Stimulated activated CD4-positive, alpha-beta T cell treated with anti-CD3 and anti-CD28 coated beads, Interleukin-1b, Interleukin-23, amount 100 ng/mL, for 48 hours (primary cell): Measurements from ENCODE around the gene ATP6V1A.

Experiments
- DNase-seq: peaks from one replicate; pipeline ENCODE4 v3.0.0-alpha.2; 2020

Gene ATP6V1A

DNA sequence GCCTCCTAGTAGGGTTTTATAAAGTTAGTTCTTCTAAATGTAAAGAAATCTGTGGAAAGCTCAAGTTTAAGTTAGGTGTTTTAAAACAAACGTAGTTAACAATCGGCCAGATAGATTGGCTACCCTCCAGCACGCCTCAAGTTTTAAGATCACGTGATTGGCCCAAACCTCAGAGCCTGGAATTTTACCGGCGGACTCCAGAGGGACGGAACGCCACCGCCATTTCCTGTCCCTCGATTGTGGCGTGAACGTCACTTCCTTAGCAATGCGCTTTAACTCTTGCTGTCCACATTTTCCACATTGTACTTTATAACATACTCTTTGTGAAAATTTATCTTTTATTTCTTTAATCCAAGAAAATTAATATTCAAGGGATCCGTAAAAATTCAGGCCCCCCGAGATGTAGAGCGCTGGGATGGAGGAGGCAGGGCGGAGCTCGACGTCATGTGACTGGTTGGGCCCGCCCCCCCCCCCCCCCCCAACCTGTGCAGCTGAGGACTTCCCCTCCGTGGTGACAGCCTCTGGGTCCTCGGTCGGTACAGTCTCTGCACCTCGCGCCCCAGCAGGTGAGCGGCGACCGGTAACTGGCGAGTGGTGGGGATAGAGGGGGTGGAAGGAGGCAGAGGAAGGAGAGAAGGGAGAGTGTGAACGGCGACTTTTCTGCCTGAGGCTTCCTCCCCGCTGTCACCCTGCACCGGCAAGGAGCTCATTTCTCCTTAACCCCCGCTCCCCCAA, at the start of gene ATP6V1A:
Gene ATP6V1A (plus strand): TSS at position 488 of the 735 bp plus-strand sequence. CDS start 31,719 bp downstream, outside the sequence.
- peak; percentile 89 for DNase-seq

DNA sequence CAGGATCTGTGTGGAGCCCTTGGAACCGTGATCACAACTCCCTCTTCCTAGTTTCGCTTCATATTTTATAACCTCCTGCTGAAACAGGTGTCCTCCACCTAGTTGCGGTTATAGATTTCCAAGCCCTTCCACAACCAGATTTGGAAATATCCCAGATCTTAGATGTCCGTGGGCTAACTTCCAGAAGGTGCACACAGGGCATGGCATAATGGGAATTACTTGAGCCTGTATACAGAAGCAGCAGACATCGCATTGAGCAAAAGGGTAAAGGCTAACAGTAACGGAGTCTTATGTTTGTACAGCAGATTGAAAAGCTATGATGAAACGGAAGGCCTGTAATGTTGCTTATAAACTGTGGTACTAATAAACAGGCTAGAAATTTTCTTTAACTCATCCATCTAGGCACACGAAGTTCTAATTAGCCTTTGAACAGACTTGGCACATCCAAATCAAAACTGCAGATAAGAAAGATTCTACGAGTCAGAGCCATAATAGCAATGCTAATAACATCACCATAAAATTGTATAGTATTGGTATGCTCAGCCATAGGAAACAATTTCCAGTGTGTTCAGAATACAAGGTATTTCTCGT, 49.2 kb upstream of the ATP6V1A start:
- DNase-seq: no peak

GRCh38 chr3:113698213-113698742, 48.6 kb upstream of the ATP6V1A start:
- no peak for DNase-seq

DNA sequence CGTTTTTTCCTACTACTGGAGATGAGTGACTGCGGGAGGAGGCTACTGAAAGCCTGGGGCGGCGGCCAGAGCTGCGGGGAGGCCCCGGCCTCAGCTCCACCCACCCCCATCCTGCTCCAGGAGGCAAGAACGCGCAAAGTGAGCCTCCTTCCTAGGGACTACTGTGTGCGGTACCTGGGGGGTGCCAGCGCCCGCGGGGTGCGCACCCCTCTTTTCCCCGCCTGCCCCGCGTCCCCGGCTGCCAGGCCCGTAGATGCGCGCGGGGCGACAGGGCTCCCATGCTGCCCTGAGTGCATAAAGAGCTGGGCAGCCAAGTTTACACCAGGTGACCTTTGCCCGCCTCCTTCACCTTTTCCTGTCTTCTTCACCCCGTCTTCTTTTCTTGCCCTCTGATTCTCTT, 47.9 kb upstream of the ATP6V1A start:
- DNase-seq: peak; percentile 16

GRCh38 chr3:113707835-113708234, 39.0 kb upstream of the ATP6V1A start:
- DNase-seq: no peak

GRCh38 chr3:113712129-113712528, 34.7 kb upstream of the ATP6V1A start:
- DNase-seq: no peak

DNA sequence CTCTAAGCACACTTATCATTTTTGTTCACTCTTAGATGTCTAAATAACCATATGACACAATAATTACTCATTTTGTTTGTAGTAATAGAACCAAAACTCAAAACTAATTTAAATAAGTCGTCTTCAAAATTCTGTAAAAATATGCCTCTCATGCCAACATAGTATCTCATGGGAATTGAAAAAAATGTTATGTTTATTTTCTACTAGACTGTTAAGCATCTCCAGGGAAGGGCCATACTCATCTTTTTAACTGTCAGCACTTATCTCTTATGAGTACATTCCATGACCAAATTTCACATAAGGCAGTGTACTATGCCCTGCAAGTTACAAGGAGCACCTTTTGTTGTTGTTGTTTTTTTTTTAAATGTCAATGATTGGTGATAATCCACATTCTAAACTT, 32.1 kb upstream of the ATP6V1A start:
- no peak for DNase-seq

DNA sequence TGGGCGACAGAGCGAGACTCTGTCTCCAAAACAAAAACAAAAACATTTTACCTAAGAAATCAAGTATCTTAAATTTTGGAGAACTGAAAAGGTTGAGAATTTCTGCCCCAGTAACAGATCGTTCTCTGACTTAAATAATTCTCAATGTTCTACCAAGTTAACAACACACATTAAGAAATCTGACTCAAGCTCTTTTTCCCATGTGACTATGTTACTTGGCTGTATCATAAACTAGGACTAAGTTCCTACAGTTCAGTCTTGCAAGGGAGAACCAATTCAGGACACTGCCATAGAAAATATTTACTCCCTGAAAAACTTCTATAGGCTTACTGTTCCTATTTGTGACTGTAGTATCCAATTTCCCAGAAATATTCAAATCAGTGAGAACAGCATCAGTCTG, 29.5 kb upstream of the ATP6V1A start:
- no peak for DNase-seq

DNA sequence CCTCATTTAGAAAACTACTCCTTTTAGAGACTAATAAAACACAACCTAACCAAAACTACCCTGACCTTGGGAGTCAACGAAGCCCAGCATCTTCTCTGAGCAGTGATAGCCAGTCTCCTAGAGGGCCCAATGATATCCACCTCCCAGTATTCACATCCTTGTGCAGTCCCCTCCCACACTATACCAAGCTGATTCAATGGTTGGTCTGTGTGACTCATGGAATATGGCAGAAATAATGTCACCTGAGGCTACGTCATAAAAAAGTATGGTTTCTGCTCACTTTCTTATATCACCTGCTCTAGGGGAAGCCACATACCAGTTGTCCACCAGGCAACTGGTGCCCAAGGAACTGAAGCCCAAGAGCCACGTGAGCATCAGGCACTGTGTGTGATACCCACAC, 29.0 kb upstream of the ATP6V1A start:
- no peak for DNase-seq

GRCh38 chr3:113719294-113719693, 27.5 kb upstream of the ATP6V1A start:
- DNase-seq: no peak

- no peak for DNase-seq
These were observed 27.1 kb upstream of the ATP6V1A start for GRCh38 chr3:113719758-113720157.

GRCh38 chr3:113721636-113722035, 25.2 kb upstream of the ATP6V1A start:
- no peak for DNase-seq

DNA sequence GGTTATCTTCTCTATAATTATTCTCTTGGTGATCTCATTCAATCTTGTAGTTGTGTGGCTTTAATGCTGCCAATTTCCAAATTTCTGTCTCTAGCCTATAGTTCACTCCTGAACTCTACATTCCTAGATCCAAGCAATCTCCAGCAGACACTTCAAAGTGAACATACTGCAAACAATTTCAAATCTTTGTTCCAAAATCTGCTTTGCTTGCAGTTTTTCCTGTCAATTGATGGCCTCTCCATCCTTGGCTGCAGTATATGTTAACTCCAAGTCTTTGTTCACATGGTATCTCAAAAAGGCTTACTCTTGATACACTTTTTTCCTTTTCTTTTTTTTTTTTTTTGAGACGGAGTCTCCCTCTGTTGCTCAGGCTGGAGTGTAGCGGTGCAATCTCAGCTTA, 18.2 kb upstream of the ATP6V1A start:
- DNase-seq: no peak

GRCh38 chr3:113730550-113730949, 16.3 kb upstream of the ATP6V1A start:
- no peak for DNase-seq

DNA sequence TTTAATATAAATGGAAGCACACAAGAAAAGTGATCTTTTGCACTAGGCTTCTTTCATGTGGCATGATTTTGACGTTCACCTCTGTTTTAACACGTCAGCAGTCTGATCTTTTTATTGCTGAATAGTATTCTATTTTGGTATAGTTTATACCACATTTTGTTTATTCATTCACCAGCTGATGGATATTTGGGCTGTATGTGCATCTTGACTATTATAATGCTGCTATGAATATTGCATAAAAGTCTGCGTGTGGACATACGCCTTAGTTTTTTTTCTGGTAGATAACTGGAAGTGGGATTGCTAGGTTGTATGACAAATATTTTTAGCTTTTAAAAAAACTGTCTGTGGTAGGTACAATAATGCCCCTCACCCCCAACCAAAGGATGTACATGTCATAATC, 15.1 kb upstream of the ATP6V1A start:
- no peak for DNase-seq

- DNase-seq: no peak
These were observed 10.2 kb upstream of the ATP6V1A start for GRCh38 chr3:113736548-113737089.

- DNase-seq: no peak
These were observed 5.7 kb upstream of the ATP6V1A start for GRCh38 chr3:113741086-113741485.

DNA sequence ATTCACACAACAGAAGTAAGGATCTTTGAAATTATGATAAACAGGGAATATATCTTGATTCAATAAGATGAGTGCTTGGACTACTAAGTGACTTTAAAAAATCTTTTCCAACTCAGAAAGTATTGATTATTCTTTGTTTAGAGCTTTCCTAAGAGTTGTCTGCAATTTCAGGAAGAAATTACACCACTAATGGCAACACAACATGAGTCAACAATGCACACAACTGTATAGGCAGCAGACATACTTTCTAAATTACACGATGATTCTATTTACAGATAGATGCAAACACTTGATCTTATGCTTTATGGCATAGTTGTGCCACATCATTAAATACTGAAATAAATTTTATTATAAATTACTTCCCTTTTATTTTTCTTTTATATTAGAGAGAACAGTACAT, 5.2 kb upstream of the ATP6V1A start:
- no peak for DNase-seq

GRCh38 chr3:113743006-113743630, 3.7 kb upstream of the ATP6V1A start:
- DNase-seq: no peak

DNA sequence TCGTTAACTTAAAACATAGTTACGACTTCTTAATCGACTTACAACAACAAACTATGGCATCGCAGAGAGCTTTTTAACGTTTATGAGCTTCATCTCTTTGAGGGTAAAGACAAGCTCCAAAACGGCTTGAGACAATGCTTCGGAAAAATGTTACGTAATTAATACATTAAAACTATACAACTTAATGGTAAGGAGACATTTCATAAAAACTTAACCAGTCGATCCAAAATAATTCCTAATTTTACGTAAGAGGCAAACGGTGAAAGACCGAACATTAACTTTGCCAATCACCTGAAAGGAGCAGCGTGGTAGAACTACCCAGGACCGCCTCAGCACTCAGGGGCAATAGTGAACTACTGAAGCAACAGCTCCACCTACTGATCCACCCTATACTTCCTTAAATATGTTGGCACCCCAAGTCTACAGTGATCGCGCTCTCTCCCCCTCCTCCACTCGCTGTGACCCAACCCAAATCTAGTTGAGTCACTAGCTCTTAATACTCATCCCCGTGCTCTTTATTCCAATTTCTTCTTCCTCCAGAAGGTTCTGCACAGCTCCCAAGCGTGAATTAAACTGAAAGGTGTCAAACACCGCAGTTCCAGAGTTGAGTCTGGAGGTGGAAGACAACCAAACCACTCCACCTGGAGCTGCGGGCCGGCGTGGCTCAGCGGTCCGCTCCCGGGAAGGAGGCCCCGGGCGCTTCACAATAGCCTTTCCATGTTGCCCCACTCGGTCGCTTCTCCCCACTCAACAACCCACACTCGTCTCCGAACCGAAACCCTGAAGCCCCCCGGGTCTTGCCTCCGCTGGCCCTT, 1.7 kb upstream of the ATP6V1A start:
- peak; percentile 83 for DNase-seq

DNA sequence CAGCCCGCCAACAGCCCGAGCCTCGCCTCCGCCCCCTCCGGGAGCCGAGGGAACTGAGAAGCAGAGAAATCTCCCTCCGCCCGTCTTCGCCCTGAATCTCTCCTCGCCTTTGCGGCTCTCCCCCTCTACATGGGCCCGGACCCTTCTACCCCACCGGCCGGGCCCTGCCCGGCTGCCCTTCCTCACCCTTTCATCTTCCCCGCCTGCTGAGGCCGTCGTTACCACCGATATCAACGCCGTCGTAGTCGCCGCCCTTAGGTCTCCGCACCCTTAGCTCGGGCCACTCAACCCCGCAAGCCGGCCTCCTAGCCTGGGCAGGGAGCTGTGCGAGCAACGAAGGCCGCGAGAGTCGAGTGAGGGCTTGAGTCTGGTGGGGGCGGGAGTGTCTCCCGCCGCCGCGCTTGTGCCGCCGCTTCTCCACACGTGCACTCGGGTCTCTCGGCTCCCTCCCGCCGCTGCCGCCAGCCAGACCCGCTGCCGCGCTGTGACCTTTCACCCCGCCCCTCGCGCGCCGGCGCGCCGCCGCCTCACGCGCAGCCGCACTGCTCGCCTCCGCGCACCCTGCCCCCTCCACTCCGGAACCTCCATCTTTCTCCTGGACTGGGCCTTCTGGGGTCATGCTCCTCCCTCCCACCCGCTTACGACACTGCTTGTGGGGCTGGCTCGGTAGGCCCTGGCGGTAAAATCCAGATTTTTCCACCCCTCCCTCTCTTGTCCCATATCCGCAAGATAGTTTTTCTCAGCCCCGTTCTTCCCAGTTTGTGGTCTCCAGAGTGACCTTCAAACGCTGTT, 883 bp upstream of the ATP6V1A start, which contains the start of gene NAA50:
Gene NAA50 (minus strand): TSS at position 494 of the 792 bp plus-strand sequence. CDS start 300 bp downstream, at position 194.
- peak; percentile 93 for DNase-seq
